ENCODE results near the gene ROBO1. TPM values are rescaled to one million over a fixed set of nuclear protein-coding genes. Genes with fewer than 3 reads are reported as not detected.

ROBO1 gene
- total and polyA plus RNA-seq, 2 donors from 2014 or later = 2.1 to 22.1 TPM

DNA sequence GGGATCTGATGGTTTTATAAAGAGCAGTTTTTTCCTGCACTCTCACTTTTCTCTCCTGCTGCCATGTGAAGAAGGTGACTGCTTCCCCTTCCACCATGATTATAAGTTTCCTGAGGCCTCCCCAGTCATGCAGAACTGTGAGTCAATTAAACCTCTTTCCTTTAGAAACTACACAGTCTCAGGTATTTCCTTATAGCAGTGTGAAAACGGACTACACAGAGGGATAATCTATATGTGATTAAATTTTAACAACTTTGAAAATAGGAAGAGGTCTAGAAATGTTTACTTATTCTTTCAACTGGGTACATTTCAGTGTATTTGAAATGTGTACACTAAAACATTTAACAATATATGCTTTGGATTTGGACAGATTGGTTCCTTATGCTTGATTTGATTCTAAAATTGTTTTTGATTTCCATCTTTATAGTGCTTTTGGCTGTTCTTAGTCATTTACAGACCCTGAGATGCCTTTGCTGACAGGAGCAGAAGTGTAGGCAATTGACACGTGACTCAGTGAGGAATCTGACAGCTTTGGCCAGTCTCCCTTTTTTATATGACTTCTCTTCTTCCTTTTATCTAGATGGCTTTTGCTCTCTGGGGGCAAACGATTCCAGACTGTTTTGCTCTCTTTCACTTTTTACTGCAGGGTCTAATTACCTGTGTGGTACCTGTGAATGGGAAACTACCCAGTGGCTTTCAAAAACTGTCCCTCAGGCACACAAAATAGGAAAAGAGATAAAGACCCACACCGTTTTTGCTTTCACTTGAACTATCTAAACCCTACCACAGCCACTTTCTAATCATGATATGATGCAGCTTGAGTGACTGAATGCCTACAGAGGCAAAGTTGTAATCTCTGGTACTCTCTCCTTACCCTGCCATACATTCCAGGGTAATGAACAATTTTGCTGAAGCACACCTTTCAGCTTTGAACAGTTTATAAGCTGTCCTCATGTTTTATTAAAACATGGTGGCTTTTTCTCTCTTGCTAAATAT lies 422.6 kb downstream of the ROBO1 start:
- TF ChIP-seq, protein P1, sequence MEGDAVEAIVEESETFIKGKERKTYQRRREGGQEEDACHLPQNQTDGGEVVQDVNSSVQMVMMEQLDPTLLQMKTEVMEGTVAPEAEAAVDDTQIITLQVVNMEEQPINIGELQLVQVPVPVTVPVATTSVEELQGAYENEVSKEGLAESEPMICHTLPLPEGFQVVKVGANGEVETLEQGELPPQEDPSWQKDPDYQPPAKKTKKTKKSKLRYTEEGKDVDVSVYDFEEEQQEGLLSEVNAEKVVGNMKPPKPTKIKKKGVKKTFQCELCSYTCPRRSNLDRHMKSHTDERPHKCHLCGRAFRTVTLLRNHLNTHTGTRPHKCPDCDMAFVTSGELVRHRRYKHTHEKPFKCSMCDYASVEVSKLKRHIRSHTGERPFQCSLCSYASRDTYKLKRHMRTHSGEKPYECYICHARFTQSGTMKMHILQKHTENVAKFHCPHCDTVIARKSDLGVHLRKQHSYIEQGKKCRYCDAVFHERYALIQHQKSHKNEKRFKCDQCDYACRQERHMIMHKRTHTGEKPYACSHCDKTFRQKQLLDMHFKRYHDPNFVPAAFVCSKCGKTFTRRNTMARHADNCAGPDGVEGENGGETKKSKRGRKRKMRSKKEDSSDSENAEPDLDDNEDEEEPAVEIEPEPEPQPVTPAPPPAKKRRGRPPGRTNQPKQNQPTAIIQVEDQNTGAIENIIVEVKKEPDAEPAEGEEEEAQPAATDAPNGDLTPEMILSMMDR (IDR thresholded peaks at IDR 0.05; ENCODE audit: borderline replicate concordance, extremely low read depth, insufficient read depth) = no peak
- Histone ChIP-seq H3K4me1 (ENCODE audit: control insufficient read depth in 2 of 3, insufficient read depth in 2 of 3, low read depth in 1 of 3, low read length in 3 of 3) (no peaks in the 10 kb centered on the region), H3K27ac (ENCODE audit: low read depth in 2 of 2, low read length in 2 of 2) (no peak overlapping the region), H3K4me3 (ENCODE audit: low read length in 3 of 3) (no peak overlapping the region), H3K9ac (ENCODE audit: low read length in 3 of 3) (no peak overlapping the region), H3K36me3 (ENCODE audit: control insufficient read depth in 2 of 3, insufficient read depth in 3 of 3, low read length in 3 of 3) (no peaks in the 10 kb centered on the region), H3K27me3 (ENCODE audit: control insufficient read depth, insufficient read depth, low read length) (no peaks in the 10 kb centered on the region), H3K9me3 (ENCODE audit: control insufficient read depth in 2 of 3, insufficient read depth in 1 of 3, low read length in 3 of 3) (no peaks in the 10 kb centered on the region)
- intact Hi-C loops (cut with DNase I) = no loop called here
- DNase-seq (no peak), FAIRE-seq (no peak)

DNA sequence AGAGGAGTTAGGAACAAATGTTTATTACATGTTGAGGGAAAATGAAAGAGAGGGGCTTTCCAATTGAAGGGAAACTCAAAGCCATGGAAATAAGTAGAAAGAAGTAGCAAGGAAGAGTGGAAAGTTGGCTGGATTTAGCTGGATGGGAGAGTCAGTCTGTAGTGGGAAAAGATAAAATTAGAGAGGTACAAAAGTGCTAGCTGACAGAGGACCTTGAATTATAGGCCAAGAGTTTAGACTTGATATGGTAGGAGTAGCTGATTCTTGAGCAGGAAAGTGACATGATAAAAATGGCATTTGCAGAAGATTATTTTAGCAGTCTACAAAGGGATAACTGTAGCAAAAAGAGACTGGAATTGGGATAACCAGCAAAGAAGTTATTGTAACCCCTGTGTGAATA lies 425.8 kb downstream of the ROBO1 start:
- no peaks in the 10 kb centered on the region for H3K27me3 ChIP-seq (ENCODE audit: control insufficient read depth, insufficient read depth, low read length)
- intact Hi-C loops (cut with DNase I) = no loop called here
- no peaks in the 10 kb centered on the region for H3K4me1 ChIP-seq (ENCODE audit: control insufficient read depth in 2 of 3, insufficient read depth in 2 of 3, low read depth in 1 of 3, low read length in 3 of 3)
- no peaks in the 10 kb centered on the region for H3K9me3 ChIP-seq (ENCODE audit: control insufficient read depth in 2 of 3, insufficient read depth in 1 of 3, low read length in 3 of 3)
- TF ChIP-seq, protein P1 (IDR thresholded peaks at IDR 0.05; ENCODE audit: borderline replicate concordance, extremely low read depth, insufficient read depth) = no peak
- H3K9ac ChIP-seq (ENCODE audit: low read length in 3 of 3) = no peak overlapping the region
- no peak overlapping the region for H3K27ac ChIP-seq (ENCODE audit: low read depth in 2 of 2, low read length in 2 of 2)
- H3K4me3 ChIP-seq (ENCODE audit: low read length in 3 of 3) = no peak overlapping the region
- FAIRE-seq = no peak
- no peak for DNase-seq
- H3K36me3 ChIP-seq (ENCODE audit: control insufficient read depth in 2 of 3, insufficient read depth in 3 of 3, low read length in 3 of 3) = no peaks in the 10 kb centered on the region

DNA sequence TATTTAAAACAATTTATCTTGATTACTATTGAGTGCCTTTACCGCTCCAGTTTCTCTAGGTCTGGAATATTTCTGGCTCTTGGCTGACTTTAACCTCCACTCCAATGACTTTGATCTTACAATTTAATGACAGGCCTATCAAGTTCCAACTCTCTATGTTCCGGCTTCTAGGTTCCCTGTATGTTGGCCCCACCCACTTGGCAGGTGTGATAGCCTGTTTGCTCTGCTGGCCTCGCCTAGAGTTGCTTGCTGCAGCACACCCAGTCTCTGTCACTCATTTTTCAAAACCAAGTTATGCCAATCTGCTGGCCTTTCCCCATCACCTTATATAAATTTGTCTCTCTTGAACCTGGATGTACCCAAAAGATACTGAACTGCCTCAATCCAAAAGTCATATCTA lies 428.0 kb downstream of the ROBO1 start:
- Histone ChIP-seq H3K9me3 (ENCODE audit: control insufficient read depth in 2 of 3, insufficient read depth in 1 of 3, low read length in 3 of 3) (no peaks in the 10 kb centered on the region), H3K9ac (ENCODE audit: low read length in 3 of 3) (no peak overlapping the region), H3K27me3 (ENCODE audit: control insufficient read depth, insufficient read depth, low read length) (no peaks in the 10 kb centered on the region), H3K4me1 (ENCODE audit: control insufficient read depth in 2 of 3, insufficient read depth in 2 of 3, low read depth in 1 of 3, low read length in 3 of 3) (no peaks in the 10 kb centered on the region), H3K4me3 (ENCODE audit: low read length in 3 of 3) (no peak overlapping the region), H3K27ac (ENCODE audit: low read depth in 2 of 2, low read length in 2 of 2) (no peak overlapping the region), H3K36me3 (ENCODE audit: control insufficient read depth in 2 of 3, insufficient read depth in 3 of 3, low read length in 3 of 3) (no peaks in the 10 kb centered on the region)
- intact Hi-C loops (cut with DNase I) = no loop called here
- peak in 2 of 5 donors; percentile 22 to 27 for DNase-seq
- FAIRE-seq = no peak
- TF ChIP-seq, protein P1 (IDR thresholded peaks at IDR 0.05; ENCODE audit: borderline replicate concordance, extremely low read depth, insufficient read depth) = no peak

All from kidney (tissue), 14 donors.